Body of pancreas (tissue), 4 donors: Measurements from ENCODE around the gene HDGFL1.

Source experiments
- CTCF ChIP-seq, 7 experiments: fragments of 450-650 bp in 4 of 7; fragments of 200-600 bp in 3 of 7; sonication (generic) in 3 of 7; IDR thresholded peaks; one replicate each; pipeline ENCODE4 v1.5.1; 2016 to 2019; ENCODE audit warnings: antibody characterized with exemption in 7 of 7
- POLR2A ChIP-seq, 3 donors: fragments of 450-650 bp; IDR thresholded peaks; one replicate each; pipeline ENCODE4 v1.6.1; 2016; ENCODE audit warnings: antibody characterized with exemption in 3 of 3, mild to moderate bottlenecking in 2 of 3

GRCh38 chr6:22613695-22614094, 44.3 kb downstream of the HDGFL1 start:
- no peak for TF ChIP-seq CTCF (IDR thresholded peaks at IDR 0.05)
- TF ChIP-seq POLR2A (IDR thresholded peaks at IDR 0.05): no peak
